ENCODE data around the gene ARHGAP18. TPM values are rescaled to one million over a fixed set of nuclear protein-coding genes. Genes with fewer than 3 reads are reported as not detected.

ARHGAP18 gene
- total and polyA plus RNA-seq, 8 donors = 6.0 to 104 (median 30.2) TPM

DNA sequence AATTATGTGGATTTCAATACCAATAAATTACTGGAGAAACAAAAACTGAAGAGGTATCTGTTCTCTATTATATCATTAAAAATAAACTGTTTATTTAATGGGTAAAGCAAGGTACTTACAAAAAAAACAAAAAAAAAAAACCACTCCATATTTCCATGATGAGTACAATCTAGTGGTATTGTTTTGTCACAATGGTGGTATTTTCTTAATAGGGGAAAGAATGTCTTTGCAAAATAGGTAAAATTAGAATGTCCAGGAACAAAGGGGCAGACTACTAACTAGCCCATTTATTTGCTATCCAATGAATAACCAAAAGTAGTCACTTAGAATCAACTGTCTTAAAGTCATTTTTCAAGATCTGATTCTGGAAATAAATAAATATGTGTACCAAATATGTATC, 92.0 kb downstream of the ARHGAP18 start:
- Histone ChIP-seq H3K27ac (no peak overlapping the region), H3K9me3 (no peaks in the 10 kb centered on the region), H3K36me3 (peaks cover 0 to 26% (median 11%) of the 10 kb centered on the region in 4 donors), H3K27me3 (no peaks in the 10 kb centered on the region), H3K4me3 (no peak overlapping the region), H3K4me1 (no peaks in the 10 kb centered on the region)
- intact Hi-C loops (cut with DNase I; ENCODE audit: low total_unique reads) = no loop called here
- no peak for TF ChIP-seq POLR2A (IDR thresholded peaks at IDR 0.05)
- TF ChIP-seq, protein P1, sequence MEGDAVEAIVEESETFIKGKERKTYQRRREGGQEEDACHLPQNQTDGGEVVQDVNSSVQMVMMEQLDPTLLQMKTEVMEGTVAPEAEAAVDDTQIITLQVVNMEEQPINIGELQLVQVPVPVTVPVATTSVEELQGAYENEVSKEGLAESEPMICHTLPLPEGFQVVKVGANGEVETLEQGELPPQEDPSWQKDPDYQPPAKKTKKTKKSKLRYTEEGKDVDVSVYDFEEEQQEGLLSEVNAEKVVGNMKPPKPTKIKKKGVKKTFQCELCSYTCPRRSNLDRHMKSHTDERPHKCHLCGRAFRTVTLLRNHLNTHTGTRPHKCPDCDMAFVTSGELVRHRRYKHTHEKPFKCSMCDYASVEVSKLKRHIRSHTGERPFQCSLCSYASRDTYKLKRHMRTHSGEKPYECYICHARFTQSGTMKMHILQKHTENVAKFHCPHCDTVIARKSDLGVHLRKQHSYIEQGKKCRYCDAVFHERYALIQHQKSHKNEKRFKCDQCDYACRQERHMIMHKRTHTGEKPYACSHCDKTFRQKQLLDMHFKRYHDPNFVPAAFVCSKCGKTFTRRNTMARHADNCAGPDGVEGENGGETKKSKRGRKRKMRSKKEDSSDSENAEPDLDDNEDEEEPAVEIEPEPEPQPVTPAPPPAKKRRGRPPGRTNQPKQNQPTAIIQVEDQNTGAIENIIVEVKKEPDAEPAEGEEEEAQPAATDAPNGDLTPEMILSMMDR (IDR thresholded peaks at IDR 0.05) = no peak
- TF ChIP-seq EP300 (IDR thresholded peaks at IDR 0.05) = no peak
- no peak for TF ChIP-seq POLR2AphosphoS5 (IDR thresholded peaks at IDR 0.05)
- DNase-seq = no peak

GRCh38 chr6:129615496-129615895, 94.5 kb downstream of the ARHGAP18 start:
- Histone ChIP-seq H3K27ac (no peak overlapping the region), H3K27me3 (no peaks in the 10 kb centered on the region), H3K4me1 (no peaks in the 10 kb centered on the region), H3K9me3 (no peaks in the 10 kb centered on the region), H3K36me3 (peaks cover 0 to 31% (median 16%) of the 10 kb centered on the region in 4 donors), H3K4me3 (no peak overlapping the region)
- DNase-seq = no peak
- WGBS, 5 donors = 66 to 96% (median 84%) methylated on average over 3 of the region's 3 CpGs
- TF ChIP-seq, protein P1 (IDR thresholded peaks at IDR 0.05) = no peak
- TF ChIP-seq POLR2AphosphoS5 (IDR thresholded peaks at IDR 0.05) (no peak), POLR2A (IDR thresholded peaks at IDR 0.05) (no peak), EP300 (IDR thresholded peaks at IDR 0.05) (no peak)
- intact Hi-C loops (cut with DNase I; ENCODE audit: low total_unique reads) = no loop called here

GRCh38 chr6:129615020-129615419, 95.0 kb downstream of the ARHGAP18 start:
- intact Hi-C loops (cut with DNase I; ENCODE audit: low total_unique reads) = no loop called here
- TF ChIP-seq EP300 (IDR thresholded peaks at IDR 0.05) = no peak
- TF ChIP-seq, protein P1 (IDR thresholded peaks at IDR 0.05) = no peak
- no peak for TF ChIP-seq POLR2A (IDR thresholded peaks at IDR 0.05)
- no peak for TF ChIP-seq POLR2AphosphoS5 (IDR thresholded peaks at IDR 0.05)
- WGBS, 5 donors = 85 to 96% (median 92%) methylated on average over 1 of the region's 1 CpG

GRCh38 chr6:129614464-129614863, 95.5 kb downstream of the ARHGAP18 start:
- 91 to 98% (median 95%) methylated on average over 3 of the region's 3 CpGs for WGBS, 5 donors
- no peaks in the 10 kb centered on the region for H3K27me3 ChIP-seq
- no peak overlapping the region for H3K27ac ChIP-seq
- H3K9me3 ChIP-seq = no peaks in the 10 kb centered on the region
- TF ChIP-seq, protein P1 (IDR thresholded peaks at IDR 0.05) = no peak
- TF ChIP-seq POLR2AphosphoS5 (IDR thresholded peaks at IDR 0.05) = no peak
- TF ChIP-seq EP300 (IDR thresholded peaks at IDR 0.05) = no peak
- no peak for TF ChIP-seq POLR2A (IDR thresholded peaks at IDR 0.05)
- no peak for DNase-seq
- no peak overlapping the region for H3K4me3 ChIP-seq
- intact Hi-C loops (cut with DNase I; ENCODE audit: low total_unique reads) = no loop called here
- peaks cover 0 to 40% (median 25%) of the 10 kb centered on the region in 4 donors for H3K36me3 ChIP-seq
- no peaks in the 10 kb centered on the region for H3K4me1 ChIP-seq

More at GRCh38 chr6:129615020-129615419, 95.0 kb downstream of the ARHGAP18 start:
- H3K27ac ChIP-seq = no peak overlapping the region
- DNase-seq = no peak
- H3K9me3 ChIP-seq = no peaks in the 10 kb centered on the region
- H3K4me1 ChIP-seq = no peaks in the 10 kb centered on the region
- H3K27me3 ChIP-seq = no peaks in the 10 kb centered on the region
- H3K36me3 ChIP-seq = peaks cover 0 to 36% (median 21%) of the 10 kb centered on the region in 4 donors
- no peak overlapping the region for H3K4me3 ChIP-seq
